ENCODE results near the gene CLDN9.

The CLDN9 gene

DNA sequence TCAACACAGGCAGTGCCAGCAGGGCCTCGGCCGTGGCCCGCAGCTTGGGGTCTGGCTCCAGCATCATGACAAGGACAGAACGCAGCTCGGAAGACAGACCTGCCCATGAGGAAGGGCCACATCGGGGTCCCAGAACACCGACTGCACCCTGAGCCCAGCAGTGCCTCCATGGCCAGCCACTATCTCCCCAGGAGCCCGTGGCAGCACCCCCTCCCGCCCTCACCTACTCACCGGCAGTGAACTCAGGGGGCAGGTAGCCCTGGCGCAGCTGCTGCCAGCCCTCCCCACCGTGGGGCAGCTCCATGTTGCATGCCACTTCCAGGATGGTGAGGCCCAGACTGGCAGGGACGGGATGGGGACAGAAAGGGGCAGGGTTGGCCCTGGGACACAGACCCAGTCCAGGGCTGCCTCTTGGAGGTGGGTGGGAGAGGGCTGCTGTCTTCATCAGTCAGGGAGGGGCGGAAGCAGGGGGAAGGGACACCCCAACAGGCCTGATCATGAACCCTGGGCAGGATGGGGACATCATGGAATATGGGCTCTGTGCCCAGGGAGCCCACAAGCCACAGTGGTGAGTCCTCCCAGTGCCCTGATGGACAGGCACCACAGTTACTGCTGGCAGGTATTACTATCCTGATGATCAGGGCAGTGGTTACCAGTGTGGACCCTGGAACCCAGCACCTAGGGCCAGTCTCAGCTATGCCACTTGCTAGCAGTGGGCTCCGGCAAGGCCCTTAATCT lies 38.2 kb upstream of the CLDN9 start:
- DNase-seq: no peak

DNA sequence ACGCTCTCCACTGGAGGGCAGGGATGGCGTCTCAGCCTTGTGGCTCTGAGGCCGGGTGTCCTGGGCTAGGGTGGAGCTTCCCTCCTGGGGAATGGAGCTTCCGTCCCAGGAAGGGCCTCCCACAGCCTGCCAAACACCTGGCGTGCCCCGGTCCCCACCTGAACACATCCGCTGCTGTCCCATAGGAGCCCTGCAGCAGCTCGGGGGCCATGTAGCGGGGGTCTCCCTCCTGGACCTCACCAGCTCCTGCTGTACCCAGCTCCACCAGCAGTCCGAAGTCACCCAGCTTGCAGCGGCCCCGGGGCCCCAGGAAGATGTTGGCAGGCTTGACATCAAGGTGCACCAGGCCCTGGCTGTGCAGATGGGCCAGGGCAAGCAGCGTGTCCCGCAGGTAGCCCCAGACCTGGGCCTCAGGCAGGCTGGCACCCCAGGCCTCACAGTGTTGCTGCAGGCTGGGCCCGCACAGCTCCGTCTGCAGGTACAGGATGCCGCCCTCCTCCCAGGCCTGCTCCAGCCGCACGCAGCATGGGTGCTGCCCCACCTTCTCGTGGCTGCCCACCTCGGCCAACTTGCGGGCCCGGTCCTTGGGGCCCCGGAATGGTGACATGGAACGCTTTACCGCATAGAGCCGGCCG lies 37.4 kb upstream of the CLDN9 start:
- no peak for DNase-seq

DNA sequence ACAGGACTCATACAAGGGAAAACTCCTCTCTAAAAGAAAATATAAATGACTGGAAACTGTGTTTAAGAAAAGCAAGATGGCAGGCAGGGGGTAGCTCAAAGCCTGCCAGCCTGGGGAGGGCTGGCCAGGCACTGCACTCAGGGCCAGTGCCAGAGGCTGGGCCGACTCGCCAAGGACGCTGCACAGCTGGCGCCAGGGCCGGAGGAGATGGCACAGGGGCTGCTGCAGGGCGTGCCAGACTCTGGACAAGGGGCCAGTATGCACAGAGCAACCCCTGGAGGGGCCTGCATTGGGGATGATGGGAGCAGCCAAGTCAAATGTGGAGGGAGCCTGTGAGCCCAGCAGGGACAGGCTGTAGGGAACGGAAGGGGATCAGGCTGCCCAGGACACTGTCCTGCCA lies 36.5 kb upstream of the CLDN9 start:
- no peak for DNase-seq

DNA sequence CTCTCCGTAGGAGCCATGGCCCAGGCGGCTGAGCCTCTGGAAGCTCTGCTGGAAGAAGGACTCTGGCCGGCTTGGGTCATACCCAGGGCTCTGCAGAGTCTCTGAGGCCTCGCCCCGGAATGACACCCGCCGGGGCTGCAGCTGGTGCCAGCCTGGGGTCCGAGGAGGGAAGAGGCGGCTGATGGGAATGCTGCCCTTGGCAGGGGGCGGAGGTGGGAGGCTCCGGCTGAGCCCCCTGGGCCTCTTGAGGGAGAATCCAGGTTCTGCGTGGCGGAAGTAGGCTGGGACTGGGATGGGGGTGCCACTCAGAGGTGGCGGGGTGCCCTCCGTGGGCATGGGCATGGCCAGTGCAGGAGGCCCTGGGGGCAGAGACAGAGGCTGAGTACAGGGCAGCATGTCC lies 36.0 kb upstream of the CLDN9 start:
- no peak for DNase-seq

DNA sequence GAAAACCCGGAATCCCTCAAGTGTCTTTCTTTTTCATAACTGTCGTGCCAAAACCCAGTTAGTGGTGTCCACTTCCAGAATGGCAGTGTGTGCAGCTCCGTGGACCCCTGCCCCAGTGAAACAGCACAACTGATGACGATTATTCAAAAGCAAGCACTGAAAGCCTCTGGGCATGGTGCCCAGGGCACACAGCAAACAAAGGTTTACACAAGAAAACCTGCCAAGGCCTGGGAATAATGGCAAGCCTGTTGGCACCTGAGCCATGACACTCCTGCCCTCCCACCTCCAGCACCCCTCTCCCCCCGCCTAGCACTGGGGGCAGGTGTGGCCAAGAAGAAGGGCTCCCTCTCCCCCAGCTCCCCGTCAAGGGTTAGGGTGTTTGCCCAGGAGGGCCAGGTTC lies 35.3 kb upstream of the CLDN9 start:
- no peak for DNase-seq

DNA sequence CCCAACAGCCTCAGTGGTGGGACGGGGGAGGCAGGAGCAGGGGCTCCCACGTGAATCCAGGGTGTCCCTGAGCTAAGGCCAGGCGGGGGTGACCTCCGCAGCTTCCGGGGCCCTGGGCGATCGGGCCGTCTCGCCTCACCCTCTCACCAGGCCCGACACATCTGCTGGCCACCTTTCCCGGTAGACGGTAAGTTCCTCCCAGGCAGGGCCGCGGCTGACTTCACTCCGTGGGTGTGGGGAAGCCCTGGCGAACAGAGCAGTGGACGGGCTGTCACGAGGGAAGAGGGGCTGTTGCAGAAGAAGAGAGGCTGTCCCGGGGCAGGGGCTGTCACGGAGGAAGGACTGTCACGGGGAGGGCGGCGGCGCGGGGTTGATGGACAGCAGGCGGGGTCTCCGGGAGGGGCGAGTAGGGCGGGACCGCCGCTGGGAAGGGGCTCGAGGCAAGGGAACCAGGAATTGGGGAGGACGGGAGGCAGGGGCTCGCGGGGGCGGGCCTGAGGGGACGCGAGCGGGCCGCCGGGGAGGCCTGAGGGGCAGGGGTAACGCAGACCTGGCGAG lies 33.0 kb upstream of the CLDN9 start:
- DNase-seq: no peak

DNA sequence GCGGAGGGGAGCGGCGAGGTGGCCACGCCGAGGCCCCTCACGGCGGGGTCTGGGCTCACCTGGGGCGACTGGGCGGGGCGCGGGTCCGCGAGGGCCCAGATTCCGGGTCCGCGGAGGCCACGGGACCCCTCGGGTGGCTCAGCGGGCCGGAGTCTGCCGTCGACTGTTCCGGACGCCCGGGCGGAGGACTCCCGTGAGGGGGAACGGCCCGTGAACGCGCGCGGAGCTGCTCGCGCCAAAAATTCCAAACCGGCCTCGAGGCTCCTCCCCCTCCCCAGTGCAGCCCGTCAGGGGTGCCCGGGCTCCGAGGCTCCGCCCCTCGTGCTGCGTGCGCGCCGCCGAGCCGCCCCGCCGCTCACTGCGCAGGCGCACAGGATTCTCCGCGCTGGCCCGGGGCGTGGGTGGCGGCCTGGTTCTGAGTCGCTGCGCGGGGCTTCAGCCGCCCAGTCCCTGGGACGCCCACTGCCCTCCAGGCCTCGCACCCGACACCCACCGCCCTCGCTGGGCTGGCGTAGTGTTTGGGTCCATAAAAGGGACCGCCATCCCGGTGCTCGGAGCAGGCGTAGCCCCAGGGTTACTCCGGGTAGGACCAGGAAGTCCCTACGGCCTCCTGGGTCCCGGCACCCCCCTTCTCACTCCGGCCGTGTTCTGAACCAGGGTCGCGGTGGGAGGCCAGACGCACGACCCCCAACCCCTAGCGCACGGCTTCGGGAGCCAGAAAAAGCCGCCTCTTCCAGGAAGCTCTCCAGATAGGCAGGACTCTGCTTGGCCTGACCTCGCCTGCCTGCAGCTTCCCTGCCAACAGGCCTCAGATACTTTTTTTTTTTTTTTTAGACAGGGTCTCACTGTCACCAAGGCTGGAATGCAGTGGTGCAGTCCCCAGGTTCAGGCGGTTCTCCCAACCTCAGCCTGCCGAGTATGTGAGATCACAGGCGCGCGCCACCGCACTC lies 32.2 kb upstream of the CLDN9 start, which contains the start of gene PKMYT1:
TSS of gene PKMYT1 (minus strand) at position 220 of the 950 bp plus-strand sequence. CDS start 789 bp downstream, outside the sequence.
- DNase-seq: peak; percentile 95

DNA sequence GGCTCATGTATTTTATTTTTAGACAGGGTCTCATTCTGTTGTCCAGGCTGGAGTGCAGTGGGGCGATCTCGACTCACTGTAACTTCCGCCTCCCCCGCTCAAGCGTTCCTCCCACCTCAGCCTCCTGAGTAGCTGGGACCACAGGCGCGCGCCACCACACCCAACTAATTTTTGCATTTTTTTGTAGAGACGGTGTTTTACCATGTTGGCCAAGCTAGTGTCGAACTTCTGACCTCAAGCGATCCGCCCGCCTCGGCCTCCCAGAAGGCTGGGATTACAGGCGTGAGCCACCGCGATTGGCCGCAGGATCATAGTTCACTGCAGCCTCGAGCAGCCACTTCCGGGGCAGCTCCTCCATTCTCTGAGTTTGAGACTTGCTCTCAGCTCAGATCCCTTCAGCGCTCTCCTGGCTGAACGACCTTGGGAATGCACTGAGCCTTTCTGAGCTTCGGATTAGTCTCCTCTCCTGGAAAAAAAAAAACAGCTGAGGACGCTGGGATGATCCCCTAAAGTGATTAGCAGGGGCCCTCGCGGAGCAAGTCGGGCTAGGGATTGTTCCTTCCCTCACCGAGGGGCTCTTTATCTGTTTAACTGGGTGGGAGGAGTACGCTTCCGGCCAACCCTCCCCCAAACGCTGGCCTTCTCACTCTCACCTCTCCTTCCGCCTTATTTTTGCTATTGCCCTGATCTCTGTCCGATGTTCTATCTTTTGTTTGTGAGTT lies 31.4 kb upstream of the CLDN9 start:
- DNase-seq: no peak

DNA sequence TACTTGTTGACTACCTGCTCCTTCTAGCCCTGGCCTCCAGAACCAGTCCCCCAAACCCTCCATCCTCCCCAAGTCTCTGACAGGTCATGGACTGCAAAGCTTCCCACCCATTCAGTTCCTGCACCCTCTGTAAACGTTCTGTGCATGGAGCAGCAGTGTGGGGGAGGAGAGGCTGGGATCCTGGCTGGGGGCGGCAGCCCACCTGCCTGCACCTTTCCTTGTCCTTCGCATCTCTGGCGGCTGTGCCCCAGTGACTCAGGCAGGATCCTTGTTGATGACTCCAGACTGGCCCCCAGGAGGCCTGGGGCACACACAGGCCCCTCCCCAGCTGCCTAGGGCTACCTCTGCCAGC lies 30.8 kb upstream of the CLDN9 start:
- DNase-seq: no peak

DNA sequence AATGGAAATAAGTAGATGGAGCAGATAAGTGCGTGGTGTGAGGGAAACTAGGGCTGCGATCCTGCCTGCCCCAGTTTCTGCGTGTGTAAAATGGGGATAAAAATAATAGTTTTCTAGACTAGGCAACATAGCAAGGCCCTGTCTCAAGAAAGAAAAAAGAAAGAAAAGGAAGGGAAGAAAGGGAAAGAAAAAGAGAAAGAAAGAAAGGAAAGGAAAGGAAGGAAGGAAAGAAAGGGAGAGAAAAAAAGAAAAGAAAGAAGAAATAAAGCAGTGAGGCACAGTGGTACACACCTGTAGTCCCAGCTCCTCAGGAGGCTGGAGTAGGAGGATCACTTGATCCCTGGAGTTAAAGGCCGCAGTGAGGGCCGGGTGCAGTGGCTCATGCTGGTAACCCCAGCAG lies 30.3 kb upstream of the CLDN9 start:
- DNase-seq: no peak

DNA sequence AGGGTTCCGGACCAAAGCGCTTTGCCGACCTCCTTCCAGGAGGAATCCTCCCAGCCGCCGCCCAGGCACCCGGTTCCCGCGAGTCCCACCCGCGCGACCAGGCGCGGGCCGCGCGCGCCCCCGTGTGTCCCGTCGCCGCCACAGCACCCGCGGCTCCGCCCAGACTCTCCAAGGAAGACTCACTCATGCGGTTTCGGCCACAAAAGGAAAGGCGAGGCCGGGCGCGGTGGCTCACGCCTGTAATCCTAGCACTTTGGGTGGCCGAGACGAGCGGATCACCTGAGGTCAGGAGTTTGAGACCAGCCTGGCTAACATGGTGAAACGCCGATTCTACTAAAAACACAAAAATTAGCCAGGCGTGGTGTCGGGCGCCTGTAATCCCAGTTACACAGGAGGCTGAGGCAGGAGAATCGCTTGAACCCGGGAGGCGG lies 29.0 kb upstream of the CLDN9 start:
- peak; percentile 70 for DNase-seq

DNA sequence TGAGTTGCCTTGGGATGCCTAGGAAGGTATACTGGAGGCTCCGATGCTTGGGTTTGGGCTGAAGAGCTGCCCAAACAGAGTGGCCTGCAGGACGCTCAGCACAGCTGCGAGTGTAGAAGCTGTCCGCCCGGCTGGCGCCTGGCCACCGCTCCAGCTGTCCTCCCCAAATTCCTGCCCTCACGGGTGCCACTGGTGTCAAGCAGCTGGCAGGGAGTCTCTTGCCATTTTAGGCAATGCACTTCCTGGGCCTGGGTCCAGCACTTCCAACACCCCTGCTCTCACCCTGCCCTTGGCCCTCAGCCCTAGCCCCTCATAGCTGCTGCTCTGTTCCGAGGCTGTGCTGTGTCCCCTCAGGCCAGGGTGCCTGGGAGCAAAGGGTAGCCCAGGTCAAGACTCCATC lies 27.3 kb upstream of the CLDN9 start:
- no peak for DNase-seq

DNA sequence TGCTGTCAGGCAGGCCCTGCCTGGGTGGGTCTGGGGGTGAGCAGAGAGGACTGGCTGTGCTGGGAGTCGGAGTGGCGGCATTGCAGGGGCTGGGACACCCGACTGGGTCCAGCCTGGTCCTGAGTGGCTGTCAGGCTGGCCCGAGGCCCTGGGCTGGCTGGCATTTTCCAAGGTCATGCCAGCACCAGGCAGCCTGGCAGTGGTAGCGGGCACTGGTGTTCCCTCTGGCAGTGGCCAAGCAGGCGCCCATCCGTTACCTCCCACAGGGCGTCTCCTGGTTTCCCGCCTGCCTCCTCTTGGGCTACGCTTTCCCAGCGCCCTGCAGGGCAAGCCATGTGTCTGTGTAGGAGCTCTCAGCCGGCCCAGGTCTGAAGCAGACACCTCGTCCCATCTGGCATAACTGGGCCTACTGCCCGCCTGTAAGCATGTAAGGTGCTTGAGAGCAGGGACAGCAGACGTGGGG lies 26.8 kb upstream of the CLDN9 start:
- DNase-seq: no peak

DNA sequence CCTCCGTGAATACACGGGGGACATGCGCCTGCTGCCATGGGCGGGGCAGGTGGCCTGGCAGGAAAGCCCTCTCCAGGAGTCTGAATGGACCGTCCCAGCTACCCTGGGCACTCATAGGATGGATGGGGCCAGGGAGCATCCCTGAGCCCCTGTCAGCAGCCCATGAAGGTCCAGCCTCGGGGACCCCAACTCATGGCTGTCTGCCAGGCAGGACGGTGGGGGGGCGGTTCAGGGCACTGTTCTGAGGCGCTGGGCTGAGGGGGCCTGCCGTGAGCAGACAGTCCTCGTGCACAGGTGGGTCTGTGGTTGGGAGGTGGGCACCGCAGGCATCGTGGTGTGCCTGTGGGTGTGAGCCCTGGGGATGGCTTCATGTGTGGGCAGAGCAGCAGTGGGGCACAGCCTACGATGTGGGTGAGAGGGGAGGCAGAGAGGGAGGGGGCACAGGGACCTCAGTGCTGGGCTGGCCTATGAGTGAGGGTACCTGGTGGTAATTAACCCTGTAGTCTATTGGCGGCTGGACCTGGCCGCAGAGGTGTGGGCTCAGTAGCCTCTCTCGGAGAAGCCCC lies 26.0 kb upstream of the CLDN9 start:
- DNase-seq: no peak

DNA sequence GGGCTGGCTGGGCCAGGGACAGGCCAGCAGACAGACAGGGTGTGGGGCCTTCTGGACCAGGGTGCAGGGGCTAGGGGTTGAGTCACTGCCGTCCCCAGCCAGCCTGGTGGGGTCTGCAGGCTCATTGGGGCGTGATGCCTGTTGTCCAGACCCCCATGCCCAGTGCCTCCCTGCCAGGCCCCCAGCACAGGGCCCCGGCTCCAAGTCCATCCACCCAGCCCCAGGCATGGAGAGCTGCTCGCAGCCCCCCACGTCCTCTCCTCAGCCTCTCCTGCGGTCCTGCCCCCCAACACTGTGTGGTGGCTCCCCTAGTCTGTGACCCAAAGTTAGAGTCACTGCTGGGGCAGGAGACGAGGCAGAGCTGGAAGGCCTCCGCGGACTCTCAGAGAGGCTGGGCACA lies 25.4 kb upstream of the CLDN9 start:
- DNase-seq: no peak

DNA sequence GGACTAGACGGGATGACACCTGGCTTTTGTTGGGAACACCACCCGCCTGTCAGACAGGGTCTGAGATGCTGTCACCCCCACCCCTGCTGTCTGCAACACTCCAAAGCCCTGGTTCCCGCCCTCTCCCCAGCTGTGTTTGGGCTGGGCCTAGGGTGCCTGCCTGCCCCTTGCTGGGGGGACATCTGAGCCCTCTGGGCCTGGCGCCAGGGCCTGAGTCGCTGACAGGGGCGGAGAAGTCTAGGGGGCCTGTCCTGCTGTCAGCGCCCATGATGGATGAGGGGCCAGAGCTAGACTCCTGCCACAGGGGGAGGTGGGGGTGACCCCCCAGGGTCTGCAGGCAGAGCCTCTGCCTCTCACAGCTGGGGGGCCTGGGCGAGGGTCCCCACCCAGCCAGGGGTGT lies 24.9 kb upstream of the CLDN9 start:
- DNase-seq: no peak

DNA sequence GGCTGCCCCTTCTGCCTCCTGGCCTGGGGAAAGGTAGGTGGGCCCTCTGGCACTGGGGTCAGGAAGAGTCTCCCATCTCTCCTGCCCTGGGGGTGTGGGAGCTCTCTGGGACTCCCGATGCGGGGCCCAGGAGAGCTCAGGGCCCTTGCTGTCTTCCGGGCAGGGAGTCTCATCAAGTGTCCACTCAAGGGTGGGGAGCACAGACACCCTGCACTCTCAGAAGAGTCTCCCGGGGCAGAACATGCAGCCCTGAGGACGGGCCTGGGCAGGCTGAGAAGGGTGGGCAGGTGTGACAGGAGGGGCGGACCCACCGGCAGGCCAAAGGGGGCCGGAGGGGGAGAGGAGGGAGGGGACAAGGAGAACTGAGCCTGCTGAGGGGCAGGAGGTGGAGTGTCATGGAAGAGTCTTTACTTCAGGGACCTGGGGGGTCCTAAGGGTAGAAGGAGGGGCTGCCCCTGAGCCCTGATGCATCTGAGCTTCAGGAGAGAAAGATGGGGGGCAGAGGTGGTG lies 24.1 kb upstream of the CLDN9 start:
- no peak for DNase-seq

DNA sequence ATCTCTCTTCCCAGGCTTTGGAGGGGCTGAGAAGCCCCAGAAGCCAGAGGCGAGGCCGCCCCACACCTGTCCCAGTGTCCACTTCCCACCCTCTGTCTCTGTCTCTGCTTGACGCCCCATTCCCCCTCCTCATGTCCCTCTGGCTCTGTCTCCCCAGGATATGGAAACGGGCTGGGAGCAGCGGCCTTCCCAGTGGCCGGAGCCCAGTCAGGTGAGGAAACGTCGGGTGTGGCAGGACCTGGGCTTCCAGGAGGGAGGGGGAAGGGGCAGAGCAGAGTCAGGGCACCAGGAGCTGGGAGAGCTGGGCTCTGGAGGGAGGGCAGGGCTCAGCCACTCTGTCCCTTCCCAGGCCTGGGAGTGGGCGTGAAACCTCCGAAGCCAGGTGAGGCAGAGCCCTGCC lies 21.8 kb upstream of the CLDN9 start:
- DNase-seq: no peak

DNA sequence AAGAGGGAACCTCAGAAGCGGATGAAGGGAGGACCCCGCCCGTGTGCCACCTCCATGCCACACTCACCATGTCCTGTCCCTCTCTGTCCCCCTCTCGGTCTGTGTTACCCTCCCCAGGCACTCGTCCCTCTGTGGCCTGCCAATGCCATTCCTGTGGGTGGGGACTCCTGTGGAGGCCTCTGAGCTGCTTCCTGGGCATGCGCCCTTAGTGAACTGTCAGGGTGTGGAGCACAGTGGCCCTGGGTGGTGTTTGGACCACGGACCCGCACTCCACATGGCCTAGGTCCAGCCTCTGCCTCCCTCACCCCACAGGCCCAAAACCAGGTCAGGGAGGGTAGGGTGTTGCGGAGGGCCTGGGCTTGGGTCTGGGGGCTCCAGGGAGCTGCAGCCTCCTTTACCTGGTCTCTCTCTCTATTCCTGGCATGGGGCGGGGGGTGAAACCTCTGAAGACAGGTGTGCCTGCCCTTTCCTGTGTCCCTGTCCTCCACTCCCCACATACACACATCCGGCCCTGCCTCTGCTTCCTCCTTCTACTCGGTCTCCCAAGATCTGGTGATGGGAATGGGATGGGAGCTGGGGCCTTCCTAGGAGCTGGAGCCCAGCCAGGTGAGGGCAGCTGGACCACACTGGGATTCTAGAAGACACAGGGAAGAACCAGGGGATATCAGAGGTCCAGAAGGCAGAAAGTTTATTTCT lies 21.0 kb upstream of the CLDN9 start:
- DNase-seq: no peak

DNA sequence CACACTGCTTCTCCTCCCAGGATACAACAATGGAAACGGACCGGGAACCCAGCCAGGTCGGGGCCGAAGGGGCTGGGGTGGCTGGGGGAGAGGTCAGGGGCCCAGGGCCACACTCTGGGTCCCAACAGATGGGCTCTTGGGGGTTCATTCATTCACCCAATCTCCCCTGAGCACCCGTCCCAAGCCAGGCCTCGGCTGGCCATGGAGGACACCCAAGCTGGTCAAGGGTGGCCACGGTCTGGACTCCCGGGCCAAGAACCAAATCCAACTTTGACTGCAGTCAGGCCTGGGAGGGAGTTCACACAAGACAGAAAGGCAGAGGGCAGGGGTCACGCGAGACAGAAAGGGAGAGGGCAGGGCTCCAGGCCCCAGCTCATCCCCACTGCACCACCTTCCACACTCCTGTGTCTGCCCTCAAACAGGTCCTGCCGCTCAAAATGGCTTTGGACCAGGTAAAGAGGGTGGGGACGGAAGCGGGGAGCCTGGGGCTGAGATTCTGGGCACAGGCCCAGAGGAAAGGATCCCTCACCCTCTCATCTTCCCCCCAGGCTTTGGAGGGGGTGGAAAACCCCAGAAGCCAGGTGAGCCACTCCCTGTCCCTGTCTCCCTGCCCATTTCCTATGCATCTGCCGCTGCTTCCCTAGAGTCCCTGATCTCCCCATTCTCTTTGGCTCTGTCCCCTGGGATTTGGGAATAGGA lies 20.2 kb upstream of the CLDN9 start:
- no peak for DNase-seq

DNA sequence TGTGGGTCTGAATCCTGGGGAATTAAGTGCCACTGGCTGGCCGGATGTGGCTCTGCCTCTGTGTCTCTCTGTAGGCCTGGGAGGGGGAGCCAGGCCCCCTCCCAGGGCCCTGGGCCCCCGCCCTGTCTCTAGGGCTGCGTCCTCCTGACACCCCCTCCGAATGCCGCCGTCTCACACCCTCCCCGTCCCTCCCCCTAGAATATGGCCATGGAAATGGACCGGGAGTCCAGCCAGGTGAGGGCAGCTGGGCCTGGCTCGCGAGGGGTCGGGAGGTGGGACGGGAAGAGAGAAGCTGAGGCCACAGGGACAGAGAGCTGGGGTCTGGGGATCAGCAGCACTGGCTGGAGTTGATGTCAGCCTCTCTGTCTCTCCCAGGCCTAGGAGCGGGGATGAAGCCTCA lies 16.4 kb upstream of the CLDN9 start:
- DNase-seq: no peak
